SK-N-SH treated with all-trans-retinoic acid at 6 μM for 48 hours (cell line): ENCODE measurements around the gene GJA3.

Experiments
- ATAC-seq: fragments of 200-7000 bp; cut with Tn5 transposase; 3 replicates; pipeline ENCODE4 v1.9.1; 2020; ENCODE audit warnings: mild to moderate bottlenecking, moderate library complexity
- ARNTL ChIP-seq: fragments of 450-650 bp; formaldehyde crosslinking; IDR thresholded peaks from 2 replicates; pipeline ENCODE4 v1.5.0; 2020; ENCODE audit warnings: low read depth, mild to moderate bottlenecking, moderate library complexity, borderline replicate concordance
- CSDC2 ChIP-seq: fragments of 250-450 bp; sonication (Bioruptor Pico); IDR thresholded peaks from 2 replicates; pipeline ENCODE4 v1.5.0; 2020; ENCODE audit warnings: mild to moderate bottlenecking, moderate library complexity
- ESRRG ChIP-seq: fragments of 250-450 bp; sonication (Bioruptor Pico); IDR thresholded peaks from 2 replicates; pipeline ENCODE4 v1.6.1; 2021; ENCODE audit warnings: mild to moderate bottlenecking
- GLIS3 ChIP-seq: fragments of 250-450 bp; sonication (Bioruptor Pico); IDR thresholded peaks from 2 replicates; pipeline ENCODE4 v1.5.0; 2020; ENCODE audit warnings: mild to moderate bottlenecking, moderate library complexity
- ISL1 ChIP-seq: fragments of 250-450 bp; sonication (Bioruptor Pico); IDR thresholded peaks from 2 replicates; pipeline ENCODE4 v2.1.2; 2022; ENCODE audit warnings: mild to moderate bottlenecking, moderate library complexity
- OSR1 ChIP-seq: fragments of 250-450 bp; sonication (Bioruptor Pico); IDR thresholded peaks from 2 replicates; pipeline ENCODE4 v1.8.0; 2022; ENCODE audit warnings: moderate library complexity, mild to moderate bottlenecking, inconsistent platforms
- SNAI2 ChIP-seq: fragments of 250-450 bp; sonication (Bioruptor Pico); IDR thresholded peaks from 2 replicates; pipeline ENCODE4 v1.5.0; 2020; ENCODE audit warnings: mild to moderate bottlenecking, moderate library complexity
- TOX ChIP-seq: fragments of 250-450 bp; sonication (Bioruptor Pico); IDR thresholded peaks from 2 replicates; pipeline ENCODE4 v1.8.0; 2021; ENCODE audit warnings: mild to moderate bottlenecking, moderate library complexity, borderline replicate concordance
- ZC3H10 ChIP-seq: fragments of 250-450 bp; sonication (Bioruptor Pico); IDR thresholded peaks from 2 replicates; pipeline ENCODE4 v1.5.1; 2021; ENCODE audit warnings: mild to moderate bottlenecking, moderate library complexity
- ZFP3 ChIP-seq: fragments of 250-450 bp; sonication (Bioruptor Pico); IDR thresholded peaks from 2 replicates; pipeline ENCODE4 v1.5.0; 2020; ENCODE audit warnings: mild to moderate bottlenecking, moderate library complexity
- ZFP30 ChIP-seq: fragments of 450-650 bp; formaldehyde crosslinking; IDR thresholded peaks from 2 replicates; pipeline ENCODE4 v1.5.0; 2022; ENCODE audit warnings: mild to moderate bottlenecking, moderate library complexity
- ZNF565 ChIP-seq: fragments of 450-650 bp; formaldehyde crosslinking; conservative IDR thresholded peaks from 2 replicates; pipeline ENCODE4 v1.5.0; 2020; ENCODE audit warnings: low read depth, mild to moderate bottlenecking, moderate library complexity
- ZNF70 ChIP-seq: fragments of 450-650 bp; formaldehyde crosslinking; IDR thresholded peaks from 2 replicates; pipeline ENCODE4 v1.5.0; 2020; ENCODE audit warnings: mild to moderate bottlenecking, moderate library complexity
- ZNF8 ChIP-seq: fragments of 450-650 bp; formaldehyde crosslinking; IDR thresholded peaks from 2 replicates; pipeline ENCODE4 v1.5.0; 2020; ENCODE audit warnings: mild to moderate bottlenecking, moderate library complexity
- TF ChIP-seq, protein P1 (sequence below): fragments of 250-450 bp; sonication (Bioruptor Pico); IDR thresholded peaks from 2 replicates; pipeline ENCODE4 v1.5.1; 2021; ENCODE audit warnings: mild to moderate bottlenecking, moderate library complexity
- TF ChIP-seq, protein P2 (sequence below): fragments of 250-450 bp; sonication (Bioruptor Pico); IDR thresholded peaks from 2 replicates; pipeline ENCODE4 v1.8.0; 2020; ENCODE audit warnings: mild to moderate bottlenecking, moderate library complexity, borderline replicate concordance
- TF ChIP-seq, protein P3 (sequence below): fragments of 250-450 bp; sonication (Bioruptor Pico); IDR thresholded peaks from 2 replicates; pipeline ENCODE4 v1.5.0; 2020; ENCODE audit warnings: mild to moderate bottlenecking, moderate library complexity
- TF ChIP-seq, protein P4 (sequence below): fragments of 250-450 bp; sonication (Bioruptor Pico); IDR thresholded peaks from 2 replicates; pipeline ENCODE4 v1.5.1; 2020; ENCODE audit warnings: low read depth, mild to moderate bottlenecking, moderate library complexity
- TF ChIP-seq, protein P5 (sequence below): fragments of 250-450 bp; sonication (Bioruptor Pico); IDR thresholded peaks from 2 replicates; pipeline ENCODE4 v1.8.0; 2021; ENCODE audit warnings: low read depth, mild to moderate bottlenecking, moderate library complexity, borderline replicate concordance

Gene GJA3

DNA sequence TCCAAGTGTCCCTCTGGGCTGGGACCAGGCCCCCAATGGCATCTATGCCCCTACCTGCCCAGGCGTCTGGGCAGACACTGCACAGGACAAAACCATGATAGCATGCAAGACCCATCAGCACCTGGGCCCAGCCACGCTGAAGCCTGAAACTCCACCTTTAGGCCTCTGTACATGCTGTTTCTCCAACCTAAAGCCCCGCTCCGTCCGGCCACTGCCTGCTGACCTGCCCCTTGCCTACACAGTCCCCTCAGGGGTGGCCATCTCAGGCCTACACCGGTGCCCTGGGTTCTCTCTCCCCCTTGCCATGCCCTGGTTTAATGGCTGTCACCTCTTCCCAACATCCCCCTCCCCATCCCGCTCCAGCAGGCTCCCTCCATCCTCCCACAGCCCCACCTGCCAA is 15.3 kb downstream of the GJA3 start:
- no peak for ATAC-seq
- no peak for TF ChIP-seq ESRRG (CRISPR knock-in tag)
- no peak for TF ChIP-seq ZNF565 (CRISPR knock-in tag)
- TF ChIP-seq, protein P1, sequence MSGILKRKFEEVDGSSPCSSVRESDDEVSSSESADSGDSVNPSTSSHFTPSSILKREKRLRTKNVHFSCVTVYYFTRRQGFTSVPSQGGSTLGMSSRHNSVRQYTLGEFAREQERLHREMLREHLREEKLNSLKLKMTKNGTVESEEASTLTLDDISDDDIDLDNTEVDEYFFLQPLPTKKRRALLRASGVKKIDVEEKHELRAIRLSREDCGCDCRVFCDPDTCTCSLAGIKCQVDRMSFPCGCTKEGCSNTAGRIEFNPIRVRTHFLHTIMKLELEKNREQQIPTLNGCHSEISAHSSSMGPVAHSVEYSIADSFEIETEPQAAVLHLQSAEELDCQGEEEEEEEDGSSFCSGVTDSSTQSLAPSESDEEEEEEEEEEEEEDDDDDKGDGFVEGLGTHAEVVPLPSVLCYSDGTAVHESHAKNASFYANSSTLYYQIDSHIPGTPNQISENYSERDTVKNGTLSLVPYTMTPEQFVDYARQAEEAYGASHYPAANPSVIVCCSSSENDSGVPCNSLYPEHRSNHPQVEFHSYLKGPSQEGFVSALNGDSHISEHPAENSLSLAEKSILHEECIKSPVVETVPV (CRISPR knock-in tag): no peak
- TF ChIP-seq TOX (CRISPR knock-in tag): no peak
- TF ChIP-seq, protein P2, sequence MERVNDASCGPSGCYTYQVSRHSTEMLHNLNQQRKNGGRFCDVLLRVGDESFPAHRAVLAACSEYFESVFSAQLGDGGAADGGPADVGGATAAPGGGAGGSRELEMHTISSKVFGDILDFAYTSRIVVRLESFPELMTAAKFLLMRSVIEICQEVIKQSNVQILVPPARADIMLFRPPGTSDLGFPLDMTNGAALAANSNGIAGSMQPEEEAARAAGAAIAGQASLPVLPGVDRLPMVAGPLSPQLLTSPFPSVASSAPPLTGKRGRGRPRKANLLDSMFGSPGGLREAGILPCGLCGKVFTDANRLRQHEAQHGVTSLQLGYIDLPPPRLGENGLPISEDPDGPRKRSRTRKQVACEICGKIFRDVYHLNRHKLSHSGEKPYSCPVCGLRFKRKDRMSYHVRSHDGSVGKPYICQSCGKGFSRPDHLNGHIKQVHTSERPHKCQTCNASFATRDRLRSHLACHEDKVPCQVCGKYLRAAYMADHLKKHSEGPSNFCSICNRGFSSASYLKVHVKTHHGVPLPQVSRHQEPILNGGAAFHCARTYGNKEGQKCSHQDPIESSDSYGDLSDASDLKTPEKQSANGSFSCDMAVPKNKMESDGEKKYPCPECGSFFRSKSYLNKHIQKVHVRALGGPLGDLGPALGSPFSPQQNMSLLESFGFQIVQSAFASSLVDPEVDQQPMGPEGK (CRISPR knock-in tag): no peak
- TF ChIP-seq, protein P3, sequence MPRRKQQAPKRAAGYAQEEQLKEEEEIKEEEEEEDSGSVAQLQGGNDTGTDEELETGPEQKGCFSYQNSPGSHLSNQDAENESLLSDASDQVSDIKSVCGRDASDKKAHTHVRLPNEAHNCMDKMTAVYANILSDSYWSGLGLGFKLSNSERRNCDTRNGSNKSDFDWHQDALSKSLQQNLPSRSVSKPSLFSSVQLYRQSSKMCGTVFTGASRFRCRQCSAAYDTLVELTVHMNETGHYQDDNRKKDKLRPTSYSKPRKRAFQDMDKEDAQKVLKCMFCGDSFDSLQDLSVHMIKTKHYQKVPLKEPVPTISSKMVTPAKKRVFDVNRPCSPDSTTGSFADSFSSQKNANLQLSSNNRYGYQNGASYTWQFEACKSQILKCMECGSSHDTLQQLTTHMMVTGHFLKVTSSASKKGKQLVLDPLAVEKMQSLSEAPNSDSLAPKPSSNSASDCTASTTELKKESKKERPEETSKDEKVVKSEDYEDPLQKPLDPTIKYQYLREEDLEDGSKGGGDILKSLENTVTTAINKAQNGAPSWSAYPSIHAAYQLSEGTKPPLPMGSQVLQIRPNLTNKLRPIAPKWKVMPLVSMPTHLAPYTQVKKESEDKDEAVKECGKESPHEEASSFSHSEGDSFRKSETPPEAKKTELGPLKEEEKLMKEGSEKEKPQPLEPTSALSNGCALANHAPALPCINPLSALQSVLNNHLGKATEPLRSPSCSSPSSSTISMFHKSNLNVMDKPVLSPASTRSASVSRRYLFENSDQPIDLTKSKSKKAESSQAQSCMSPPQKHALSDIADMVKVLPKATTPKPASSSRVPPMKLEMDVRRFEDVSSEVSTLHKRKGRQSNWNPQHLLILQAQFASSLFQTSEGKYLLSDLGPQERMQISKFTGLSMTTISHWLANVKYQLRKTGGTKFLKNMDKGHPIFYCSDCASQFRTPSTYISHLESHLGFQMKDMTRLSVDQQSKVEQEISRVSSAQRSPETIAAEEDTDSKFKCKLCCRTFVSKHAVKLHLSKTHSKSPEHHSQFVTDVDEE (CRISPR knock-in tag): no peak
- no peak for TF ChIP-seq GLIS3
- TF ChIP-seq ZC3H10 (CRISPR knock-in tag): no peak
- TF ChIP-seq CSDC2: no peak
- TF ChIP-seq, protein P4, sequence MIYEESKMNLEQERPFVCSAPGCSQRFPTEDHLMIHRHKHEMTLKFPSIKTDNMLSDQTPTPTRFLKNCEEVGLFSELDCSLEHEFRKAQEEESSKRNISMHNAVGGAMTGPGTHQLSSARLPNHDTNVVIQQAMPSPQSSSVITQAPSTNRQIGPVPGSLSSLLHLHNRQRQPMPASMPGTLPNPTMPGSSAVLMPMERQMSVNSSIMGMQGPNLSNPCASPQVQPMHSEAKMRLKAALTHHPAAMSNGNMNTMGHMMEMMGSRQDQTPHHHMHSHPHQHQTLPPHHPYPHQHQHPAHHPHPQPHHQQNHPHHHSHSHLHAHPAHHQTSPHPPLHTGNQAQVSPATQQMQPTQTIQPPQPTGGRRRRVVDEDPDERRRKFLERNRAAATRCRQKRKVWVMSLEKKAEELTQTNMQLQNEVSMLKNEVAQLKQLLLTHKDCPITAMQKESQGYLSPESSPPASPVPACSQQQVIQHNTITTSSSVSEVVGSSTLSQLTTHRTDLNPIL: no peak
- TF ChIP-seq ISL1 (CRISPR knock-in tag): no peak
- TF ChIP-seq ZNF70 (CRISPR knock-in tag): no peak
- no peak for TF ChIP-seq ZFP3 (CRISPR knock-in tag)
- no peak for TF ChIP-seq OSR1 (CRISPR knock-in tag)

DNA sequence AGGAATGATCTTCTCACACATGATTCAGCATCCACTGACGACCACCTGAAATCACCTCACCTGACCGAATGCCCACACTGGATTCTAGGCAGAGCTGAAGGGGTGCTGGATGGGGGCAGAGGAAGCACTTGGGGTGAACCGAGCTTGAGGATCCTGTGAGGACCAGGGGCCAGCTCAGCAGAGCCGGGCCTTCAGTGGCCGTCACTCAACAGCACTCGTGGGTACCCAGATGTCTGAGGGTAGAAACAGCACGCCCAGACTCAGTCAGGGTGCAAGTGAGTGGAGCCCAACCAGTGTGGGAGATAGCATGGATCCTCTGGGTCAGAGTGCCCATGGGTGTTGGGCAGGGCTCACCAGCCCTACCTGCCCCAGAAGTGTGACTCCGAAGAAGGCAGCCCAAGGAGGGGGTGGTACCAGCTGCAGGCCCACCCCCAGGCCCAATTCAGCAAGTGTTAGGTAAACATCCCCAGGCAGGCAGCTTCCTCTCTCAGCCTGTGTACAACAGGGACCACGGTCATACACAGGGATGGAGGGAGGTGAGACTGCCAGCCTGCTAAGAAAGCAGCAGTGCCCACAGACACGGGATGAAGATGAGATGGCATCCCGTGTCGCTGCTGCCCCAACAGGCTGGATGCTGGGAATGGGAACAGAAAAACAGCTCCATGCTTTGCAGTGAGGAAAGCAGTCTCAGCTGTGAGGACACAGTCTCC is 16.6 kb downstream of the GJA3 start:
- TF ChIP-seq, protein P2 (CRISPR knock-in tag): no peak
- TF ChIP-seq, protein P3 (CRISPR knock-in tag): no peak
- no peak for TF ChIP-seq ZNF565 (CRISPR knock-in tag)
- no peak for TF ChIP-seq ARNTL (CRISPR knock-in tag)
- no peak for TF ChIP-seq GLIS3
- TF ChIP-seq SNAI2 (CRISPR knock-in tag): no peak
- TF ChIP-seq ZFP3 (CRISPR knock-in tag): no peak
- TF ChIP-seq ISL1 (CRISPR knock-in tag): no peak
- no peak for TF ChIP-seq ZFP30 (CRISPR knock-in tag)
- TF ChIP-seq, protein P1 (CRISPR knock-in tag): no peak
- no peak for TF ChIP-seq OSR1 (CRISPR knock-in tag)
- TF ChIP-seq, protein P5, sequence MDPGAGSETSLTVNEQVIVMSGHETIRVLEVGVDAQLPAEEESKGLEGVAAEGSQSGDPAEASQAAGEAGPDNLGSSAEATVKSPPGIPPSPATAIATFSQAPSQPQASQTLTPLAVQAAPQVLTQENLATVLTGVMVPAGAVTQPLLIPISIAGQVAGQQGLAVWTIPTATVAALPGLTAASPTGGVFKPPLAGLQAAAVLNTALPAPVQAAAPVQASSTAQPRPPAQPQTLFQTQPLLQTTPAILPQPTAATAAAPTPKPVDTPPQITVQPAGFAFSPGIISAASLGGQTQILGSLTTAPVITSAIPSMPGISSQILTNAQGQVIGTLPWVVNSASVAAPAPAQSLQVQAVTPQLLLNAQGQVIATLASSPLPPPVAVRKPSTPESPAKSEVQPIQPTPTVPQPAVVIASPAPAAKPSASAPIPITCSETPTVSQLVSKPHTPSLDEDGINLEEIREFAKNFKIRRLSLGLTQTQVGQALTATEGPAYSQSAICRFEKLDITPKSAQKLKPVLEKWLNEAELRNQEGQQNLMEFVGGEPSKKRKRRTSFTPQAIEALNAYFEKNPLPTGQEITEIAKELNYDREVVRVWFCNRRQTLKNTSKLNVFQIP (CRISPR knock-in tag): no peak
- TF ChIP-seq ZNF8 (CRISPR knock-in tag): no peak
- TF ChIP-seq ZC3H10 (CRISPR knock-in tag): no peak
- no peak for TF ChIP-seq TOX (CRISPR knock-in tag)
- no peak for TF ChIP-seq ZNF70 (CRISPR knock-in tag)
- TF ChIP-seq, protein P4: no peak
- no peak for ATAC-seq
